Stimulated activated CD4-positive, alpha-beta T cell treated with anti-CD3 and anti-CD28 coated beads, Interleukin-4, amount 100 ng/mL, for 1 hour (primary cell): ENCODE results near the gene ZBTB7A.
"Not testable (repeated sequence)": the region's sequence is repeated elsewhere in the genome, so short reads cannot be mapped to it uniquely, and the experiment has no call there.

Source experiments
- DNase-seq: peaks from one replicate; pipeline ENCODE4 v3.0.0-alpha.2; 2020

Gene ZBTB7A

GRCh38 chr19:4013886-4014540, 52.7 kb downstream of the ZBTB7A start:
- DNase-seq, result no peak

GRCh38 chr19:4012975-4013634, 53.6 kb downstream of the ZBTB7A start:
- no peak for DNase-seq

GRCh38 chr19:4012092-4012974, 54.4 kb downstream of the ZBTB7A start:
- no peak for DNase-seq

- DNase-seq, result not testable (repeated sequence)
Observed at GRCh38 chr19:4011430-4011829, 55.3 kb downstream of the ZBTB7A start.

- no peak for DNase-seq
Observed at GRCh38 chr19:4010808-4011110, 55.9 kb downstream of the ZBTB7A start.

GRCh38 chr19:4009990-4010807, 56.5 kb downstream of the ZBTB7A start:
- no peak for DNase-seq

GRCh38 chr19:4007836-4008539, 58.7 kb downstream of the ZBTB7A start:
- peak; percentile 35 for DNase-seq

- peak; percentile 93 for DNase-seq
Observed at GRCh38 chr19:4007021-4007835, 59.5 kb downstream of the ZBTB7A start, which contains the start of gene PIAS4. TSS of gene PIAS4 (plus strand) at chr19:4007736. CDS start at chr19:4007761, 25 bp downstream.

GRCh38 chr19:4005436-4005835, 61.3 kb downstream of the ZBTB7A start:
- not testable (repeated sequence) for DNase-seq

- not testable (repeated sequence) for DNase-seq
Observed at GRCh38 chr19:4000798-4001197, 65.9 kb downstream of the ZBTB7A start.

GRCh38 chr19:3998667-3999412, 67.9 kb downstream of the ZBTB7A start:
- not testable (repeated sequence) for DNase-seq

GRCh38 chr19:3995607-3996006, 71.1 kb downstream of the ZBTB7A start:
- DNase-seq, result no peak
